AG04450 (cell line): ENCODE measurements around the gene WNT16. TPM values are rescaled to one million over a fixed set of nuclear protein-coding genes. Genes with fewer than 3 reads are reported as not detected.

Source experiments
- CTCF ChIA-PET: fragments of 300-600, 350-600 bp; formaldehyde crosslinking; extraction: SDS; loops from one replicate; lab custom pipeline; 2022; ENCODE audit warnings: antibody characterized with exemption, inconsistent platforms; lab: Charles Lee
- POLR2A ChIA-PET: fragments of 350-600 bp; formaldehyde crosslinking; extraction: SDS; loops from one replicate; lab custom pipeline; 2021; ENCODE audit warnings: antibody characterized with exemption, inconsistent platforms; lab: Yijun Ruan, JAX
- DNase-seq: peaks from one replicate; pipeline ENCODE4 v3.0.0-alpha.2; 2011; ENCODE audit warnings: low read depth, low spot score
- H3K27ac ChIP-seq: one replicate; pipeline ENCODE4 v1.5.1; 2012; ENCODE audit warnings: low read depth, low read length, control low read depth
- H3K27me3 ChIP-seq: one replicate; pipeline ENCODE4 v1.6.0; 2012; ENCODE audit warnings: low read length; ENCODE audit not compliant: control insufficient read depth, insufficient read depth
- H3K4me3 ChIP-seq: 2 replicates; pipeline ENCODE4 v1.5.1; 2011; ENCODE audit warnings: mild to moderate bottlenecking, low read depth, low read length, control low read depth
- H3K9me3 ChIP-seq: 2 replicates; pipeline ENCODE4 v1.5.1; 2012; ENCODE audit warnings: low read length; ENCODE audit not compliant: control insufficient read depth, insufficient read depth
- polyA plus RNA-seq: library from polyadenylated mRNA; depleted of rRNA; stranded (reverse); fragments of >200 nt; gene quantifications from 2 replicates; pipeline ENCODE4 v1.2.3, GENCODE V29; 2011
- TF ChIP-seq, protein P1 (sequence below): IDR thresholded peaks from 2 replicates; pipeline ENCODE4 v1.5.1; 2011; ENCODE audit warnings: low read depth, low read length, control low read depth, inconsistent platforms

Gene WNT16
- polyA plus RNA-seq, 1 experiment, result 0.89 TPM

DNA sequence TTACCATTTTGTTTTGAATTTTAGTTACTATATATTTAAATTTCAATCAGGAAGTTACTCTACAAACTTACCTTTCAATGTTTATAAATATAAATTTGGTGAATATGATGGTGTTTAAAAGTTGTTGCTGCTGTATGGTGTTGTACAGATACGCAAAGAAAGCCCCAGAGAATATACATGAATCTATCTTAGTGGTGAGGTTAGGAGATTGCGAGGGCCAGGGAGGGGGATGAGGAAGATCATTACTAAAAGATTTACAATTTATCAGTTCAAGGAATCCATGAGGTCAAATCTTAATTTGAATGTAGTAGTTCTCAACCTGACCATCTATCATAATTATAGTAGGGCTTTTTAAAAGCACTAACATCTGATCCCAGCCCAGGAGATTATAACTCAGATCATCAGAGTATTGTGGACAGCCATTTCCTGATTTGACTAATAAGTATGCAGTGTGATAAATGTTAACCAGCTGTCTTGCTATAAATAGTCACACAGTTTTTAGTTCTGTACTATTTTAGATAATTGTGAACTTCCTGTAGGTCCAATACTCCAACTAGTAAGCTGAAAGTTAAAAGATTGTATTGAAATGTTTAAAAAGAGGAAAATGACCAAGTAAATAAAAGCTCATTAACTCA, 43.7 kb downstream of the WNT16 start:
- no peaks in the 10 kb centered on the region for H3K27me3 ChIP-seq
- H3K27ac ChIP-seq, result no peak overlapping the region
- no peak overlapping the region for H3K4me3 ChIP-seq
- no peaks in the 10 kb centered on the region for H3K9me3 ChIP-seq
- TF ChIP-seq, protein P1, sequence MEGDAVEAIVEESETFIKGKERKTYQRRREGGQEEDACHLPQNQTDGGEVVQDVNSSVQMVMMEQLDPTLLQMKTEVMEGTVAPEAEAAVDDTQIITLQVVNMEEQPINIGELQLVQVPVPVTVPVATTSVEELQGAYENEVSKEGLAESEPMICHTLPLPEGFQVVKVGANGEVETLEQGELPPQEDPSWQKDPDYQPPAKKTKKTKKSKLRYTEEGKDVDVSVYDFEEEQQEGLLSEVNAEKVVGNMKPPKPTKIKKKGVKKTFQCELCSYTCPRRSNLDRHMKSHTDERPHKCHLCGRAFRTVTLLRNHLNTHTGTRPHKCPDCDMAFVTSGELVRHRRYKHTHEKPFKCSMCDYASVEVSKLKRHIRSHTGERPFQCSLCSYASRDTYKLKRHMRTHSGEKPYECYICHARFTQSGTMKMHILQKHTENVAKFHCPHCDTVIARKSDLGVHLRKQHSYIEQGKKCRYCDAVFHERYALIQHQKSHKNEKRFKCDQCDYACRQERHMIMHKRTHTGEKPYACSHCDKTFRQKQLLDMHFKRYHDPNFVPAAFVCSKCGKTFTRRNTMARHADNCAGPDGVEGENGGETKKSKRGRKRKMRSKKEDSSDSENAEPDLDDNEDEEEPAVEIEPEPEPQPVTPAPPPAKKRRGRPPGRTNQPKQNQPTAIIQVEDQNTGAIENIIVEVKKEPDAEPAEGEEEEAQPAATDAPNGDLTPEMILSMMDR, result no peak
- ChIA-PET CTCF (interaction anchor here (0.8 to 5.7 kb wide), 5 partner anchors 23 to 622 kb away, joined by 4 to 56 read pairs (median 5); partner anchors contain the start of gene FAM3C), POLR2A (interaction anchor here (1.1 kb wide), 1 partner anchor 24 kb away, joined by 4 read pairs; the partner anchor contains the start of gene FAM3C)
- no peak for DNase-seq

DNA sequence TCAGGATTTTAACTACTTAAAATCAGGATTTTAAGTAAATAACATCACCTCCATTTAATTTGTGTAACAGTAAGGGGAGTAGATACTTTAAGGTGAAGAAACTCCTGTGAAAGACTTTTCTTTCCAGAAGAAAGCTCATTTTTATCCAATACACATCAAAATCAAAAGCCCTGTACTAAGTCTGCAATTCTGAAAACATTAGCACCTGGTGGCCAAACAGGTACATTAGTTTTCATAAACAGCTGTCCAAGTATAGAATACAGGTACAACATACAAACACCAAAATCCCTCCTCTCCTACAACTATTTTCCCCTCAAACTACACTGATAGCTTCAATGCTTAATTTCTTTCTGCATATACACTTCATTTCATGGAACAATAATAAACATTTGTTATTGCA, 44.4 kb downstream of the WNT16 start:
- POLR2A ChIA-PET, result no interaction called here
- H3K27me3 ChIP-seq, result no peaks in the 10 kb centered on the region
- H3K9me3 ChIP-seq, result no peaks in the 10 kb centered on the region
- no peak for DNase-seq
- CTCF ChIA-PET, result interaction anchor here (0.8 to 5.7 kb wide), 4 partner anchors 23 to 622 kb away, joined by 4 to 56 read pairs (median 5); partner anchors contain the start of gene FAM3C
- no peak overlapping the region for H3K27ac ChIP-seq
- H3K4me3 ChIP-seq, result no peak overlapping the region
- TF ChIP-seq, protein P1, result no peak

DNA sequence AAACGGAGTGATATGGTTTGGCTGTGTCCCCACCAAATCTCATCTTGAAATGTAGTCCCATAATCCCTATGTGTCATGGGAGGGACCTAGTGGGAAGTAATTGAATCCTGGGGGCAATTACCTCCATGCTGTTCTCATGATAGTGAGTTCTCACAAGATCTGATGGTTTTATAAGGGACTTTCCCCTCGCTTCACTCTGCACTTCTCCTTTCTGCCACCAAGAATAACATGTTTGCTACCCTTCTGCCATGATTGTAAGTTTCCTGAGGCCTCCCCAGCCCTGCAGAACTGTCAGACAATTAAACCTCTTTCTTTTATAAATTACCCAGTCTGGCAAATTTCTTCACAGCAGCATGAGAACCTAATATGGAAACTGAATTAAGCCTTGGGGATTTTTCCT, 48.2 kb downstream of the WNT16 start:
- Histone ChIP-seq H3K27me3 (no peaks in the 10 kb centered on the region), H3K9me3 (no peaks in the 10 kb centered on the region), H3K27ac (no peak overlapping the region), H3K4me3 (no peak overlapping the region)
- ChIA-PET CTCF (interaction anchor here (1.4 kb wide), 1 partner anchor 10 kb away, joined by 4 read pairs; no protein-coding TSS in a partner anchor), POLR2A (no interaction called here)
- DNase-seq, result no peak
- TF ChIP-seq, protein P1, result no peak

- Histone ChIP-seq H3K27ac (no peak overlapping the region), H3K27me3 (no peaks in the 10 kb centered on the region), H3K9me3 (no peaks in the 10 kb centered on the region), H3K4me3 (no peak overlapping the region)
- ChIA-PET POLR2A (no interaction called here), CTCF (interaction anchor here (0.8 to 4.4 kb wide), 6 partner anchors 10 to 614 kb away, joined by 3 to 38 read pairs (median 6); partner anchors contain the start of gene FAM3C)
- DNase-seq, result no peak
- TF ChIP-seq, protein P1, result no peak
Observed at GRCh38 chr7:121379930-121380329, 51.1 kb downstream of the WNT16 start.

GRCh38 chr7:121382473-121382872, 53.7 kb downstream of the WNT16 start:
- ChIA-PET CTCF (interaction anchor here (0.6 to 6.8 kb wide), 5 partner anchors 14 to 1163 kb away, joined by 3 to 107 read pairs (median 5); partner anchors contain the start of gene FAM3C), POLR2A (no interaction called here)
- H3K4me3 ChIP-seq, result no peak overlapping the region
- H3K27ac ChIP-seq, result no peak overlapping the region
- no peaks in the 10 kb centered on the region for H3K9me3 ChIP-seq
- DNase-seq, result no peak
- no peaks in the 10 kb centered on the region for H3K27me3 ChIP-seq
- TF ChIP-seq, protein P1, result no peak
